Embryonic facial prominence (tissue), 1 donor: ENCODE results near the gene ATP6V1E1.
"Not testable (repeated sequence)": the region's sequence is repeated elsewhere in the genome, so short reads cannot be mapped to it uniquely, and the experiment has no call there.

Experiments
- DNase-seq: peaks from one replicate; pipeline ENCODE4 v3.0.0-alpha.2; 2016; ENCODE audit errors: extremely low spot score

Gene ATP6V1E1

DNA sequence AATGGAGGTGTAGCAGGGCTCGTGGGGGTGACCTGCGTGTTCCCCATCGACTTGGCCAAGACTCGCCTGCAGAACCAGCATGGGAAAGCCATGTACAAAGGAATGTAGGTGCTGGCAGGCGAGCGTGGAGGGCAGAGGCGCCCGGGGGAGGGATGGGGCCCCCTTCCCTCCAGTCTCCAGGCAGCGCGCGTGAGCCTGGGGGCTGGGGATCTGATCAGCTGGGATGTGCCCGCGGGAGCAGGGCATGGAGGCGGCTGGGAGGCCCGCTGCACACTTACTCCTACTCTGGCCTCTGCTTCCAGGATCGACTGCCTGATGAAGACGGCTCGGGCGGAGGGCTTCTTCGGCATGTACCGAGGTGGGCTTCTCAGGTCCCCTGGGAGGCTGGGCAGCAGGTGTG is 47.5 kb downstream of the ATP6V1E1 start:
- no peak for DNase-seq

- DNase-seq: no peak
Observed at GRCh38 chr22:17580441-17581031, 48.0 kb downstream of the ATP6V1E1 start.

GRCh38 chr22:17579535-17579981 is 49.0 kb downstream of the ATP6V1E1 start:
- DNase-seq: no peak

GRCh38 chr22:17578136-17578754 is 50.3 kb downstream of the ATP6V1E1 start:
- DNase-seq: no peak

- DNase-seq: no peak
Observed at GRCh38 chr22:17576470-17576869, 52.1 kb downstream of the ATP6V1E1 start.

- no peak for DNase-seq
Observed at GRCh38 chr22:17575681-17576080, 52.9 kb downstream of the ATP6V1E1 start.

- no peak for DNase-seq
Observed at GRCh38 chr22:17575151-17575550, 53.4 kb downstream of the ATP6V1E1 start.

DNA sequence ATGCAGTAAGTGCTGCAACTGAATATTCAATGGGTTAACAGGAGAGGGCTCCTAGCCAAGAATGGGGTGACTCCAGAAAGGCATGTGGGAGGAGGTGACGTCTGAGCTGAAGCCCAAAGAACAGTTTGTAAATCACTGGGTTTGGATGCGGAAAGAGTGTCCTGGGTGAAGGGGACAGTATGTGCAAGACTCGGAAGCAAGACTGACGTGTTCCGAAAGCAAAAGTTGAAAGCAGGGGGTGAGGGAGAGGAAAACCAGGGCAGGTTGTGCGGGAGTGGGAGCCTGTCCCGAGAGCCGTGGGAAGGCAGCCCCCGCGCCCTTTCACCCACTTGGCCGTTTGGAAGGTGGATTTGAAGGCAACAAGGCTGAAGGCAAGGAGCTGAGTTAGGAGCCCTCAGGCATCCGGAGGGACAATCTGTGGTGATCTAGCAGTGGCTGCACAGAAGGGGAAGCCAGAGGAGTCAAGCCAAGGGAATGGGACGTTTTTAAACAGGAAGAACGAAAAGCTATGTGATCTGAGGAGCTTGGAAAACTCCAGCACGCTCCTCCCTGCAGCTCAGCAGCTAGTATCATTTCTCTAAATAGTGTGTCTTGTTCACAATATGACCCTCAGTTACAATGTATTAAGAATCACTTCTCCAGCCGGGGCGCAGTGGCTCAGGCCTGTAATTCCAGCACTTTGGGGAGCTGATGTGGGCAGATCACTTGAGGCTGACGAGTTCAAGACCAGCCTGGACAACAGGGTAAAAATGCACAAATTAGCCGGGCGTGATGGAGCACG is 57.5 kb downstream of the ATP6V1E1 start:
- DNase-seq: no peak

DNA sequence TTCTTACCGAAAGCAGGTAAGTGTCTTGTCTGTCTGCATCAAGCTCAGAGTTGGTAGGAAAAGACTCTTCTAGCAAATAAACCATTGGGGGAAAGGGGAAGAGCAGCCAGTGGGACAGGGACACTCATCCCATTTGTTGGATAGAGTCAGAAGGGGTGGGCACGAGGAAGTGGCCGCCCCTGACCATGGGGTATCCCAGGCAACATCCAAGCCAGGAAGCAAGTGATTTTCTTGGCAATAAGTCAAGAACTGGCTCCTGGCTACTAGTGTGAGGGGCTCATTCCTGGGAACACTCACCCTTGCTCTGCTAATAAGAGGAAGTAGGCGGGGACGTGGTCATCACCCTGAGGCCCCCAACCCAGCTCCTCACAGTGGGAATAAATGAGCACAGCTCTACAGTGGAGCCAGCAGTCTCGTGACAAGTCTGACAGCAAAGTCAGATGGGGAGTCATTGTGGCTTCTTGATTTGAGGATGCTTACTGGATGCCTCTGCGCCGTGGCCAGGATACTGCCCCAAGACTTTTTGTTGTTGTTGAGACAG is 58.5 kb downstream of the ATP6V1E1 start:
- no peak for DNase-seq

GRCh38 chr22:17566776-17567175 is 61.8 kb downstream of the ATP6V1E1 start:
- no peak for DNase-seq

- DNase-seq: not testable (repeated sequence)
Observed at GRCh38 chr22:17566016-17566687, 62.4 kb downstream of the ATP6V1E1 start.

- DNase-seq: no peak
Observed at GRCh38 chr22:17563936-17564391, 64.6 kb downstream of the ATP6V1E1 start.

DNA sequence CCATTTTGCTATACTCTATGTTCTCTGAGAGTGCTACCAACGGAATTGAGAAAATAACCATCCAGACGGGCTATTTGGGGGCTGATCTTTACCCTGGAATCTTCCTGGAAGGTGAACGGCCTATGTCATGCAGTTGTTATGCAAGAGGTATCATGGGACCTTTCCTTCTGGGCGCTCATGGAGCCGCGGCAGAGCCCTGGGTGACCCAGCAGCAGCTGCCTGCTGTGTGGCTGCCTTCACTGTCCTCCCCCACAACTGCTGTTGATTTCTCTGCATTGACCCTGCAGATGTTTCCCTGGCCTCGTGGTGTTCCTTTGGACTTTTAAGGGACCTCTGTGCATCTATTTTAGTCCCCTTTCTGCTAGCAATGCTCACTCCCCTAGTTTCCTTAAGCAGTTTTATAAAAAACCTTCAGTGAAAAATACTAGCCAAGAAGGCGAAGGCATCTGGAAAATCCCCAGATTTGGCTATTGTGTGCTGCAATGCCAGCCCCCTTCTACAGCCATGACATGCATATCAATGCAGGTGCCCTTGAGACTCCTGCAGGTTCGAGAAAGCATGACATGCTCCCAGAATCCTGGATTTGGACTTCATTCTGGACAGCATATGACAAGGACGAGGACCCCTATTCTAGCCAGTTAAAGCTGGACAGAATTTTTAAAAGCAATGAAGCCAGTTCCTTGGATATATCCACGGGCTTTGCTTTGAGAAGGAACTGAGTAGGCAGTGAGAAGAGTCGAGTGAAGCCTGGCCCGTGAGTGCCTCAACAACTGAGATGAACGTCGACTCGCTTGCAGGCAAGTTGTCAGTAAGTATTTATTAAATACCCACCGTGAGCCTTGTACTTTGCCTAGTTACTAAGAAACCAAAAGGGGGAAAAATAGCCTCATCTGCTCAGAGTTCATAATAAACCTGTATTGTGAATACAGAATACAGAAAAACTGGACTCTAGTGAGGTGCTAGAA is 65.4 kb downstream of the ATP6V1E1 start, which contains the start of gene SLC25A18:
SLC25A18 (plus strand) TSS at position 593 of the 965 bp plus-strand sequence. CDS start 16,447 bp downstream, outside the sequence.
- no peak for DNase-seq

DNA sequence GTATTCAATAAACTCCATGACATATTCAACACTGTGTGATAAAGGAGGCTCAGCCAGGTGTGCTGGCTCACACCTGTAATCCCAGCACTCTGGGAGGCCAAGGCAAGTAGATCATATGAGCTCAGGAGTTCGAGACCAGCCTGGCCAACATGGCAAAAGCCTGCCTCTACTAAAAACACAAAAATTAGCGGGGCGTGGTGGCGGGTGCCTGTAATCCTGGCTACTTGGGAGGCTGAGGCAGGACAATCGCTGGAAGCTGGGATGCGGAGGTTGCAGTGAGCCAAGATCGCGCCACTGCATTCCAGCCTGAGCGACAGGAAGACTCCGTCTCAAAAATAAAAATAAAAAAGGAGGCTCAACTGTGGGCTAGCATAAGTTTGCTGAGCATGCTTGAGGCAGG is 69.4 kb downstream of the ATP6V1E1 start:
- DNase-seq: no peak

GRCh38 chr22:17554814-17555213 is 73.7 kb downstream of the ATP6V1E1 start:
- no peak for DNase-seq

GRCh38 chr22:17552737-17553136 is 75.8 kb downstream of the ATP6V1E1 start:
- no peak for DNase-seq

GRCh38 chr22:17549655-17550054 is 78.9 kb downstream of the ATP6V1E1 start:
- DNase-seq: no peak

DNA sequence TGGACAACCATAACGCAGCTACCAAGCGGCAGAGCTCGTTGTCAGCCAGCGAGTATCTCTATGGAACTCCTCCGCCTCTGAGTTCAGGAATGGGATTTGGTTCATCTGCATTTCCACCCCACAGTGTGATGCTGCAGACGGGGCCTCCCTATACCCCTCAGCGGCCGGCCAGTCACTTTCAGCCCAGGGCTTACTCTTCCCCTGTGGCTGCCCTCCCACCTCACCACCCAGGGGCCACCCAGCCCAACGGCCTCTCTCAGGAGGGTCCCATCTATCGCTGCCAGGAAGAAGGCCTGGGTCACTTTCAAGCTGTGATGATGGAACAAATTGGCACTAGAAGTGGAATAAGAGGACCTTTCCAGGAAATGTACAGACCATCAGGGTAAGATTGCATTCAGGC is 79.4 kb downstream of the ATP6V1E1 start:
- no peak for DNase-seq

DNA sequence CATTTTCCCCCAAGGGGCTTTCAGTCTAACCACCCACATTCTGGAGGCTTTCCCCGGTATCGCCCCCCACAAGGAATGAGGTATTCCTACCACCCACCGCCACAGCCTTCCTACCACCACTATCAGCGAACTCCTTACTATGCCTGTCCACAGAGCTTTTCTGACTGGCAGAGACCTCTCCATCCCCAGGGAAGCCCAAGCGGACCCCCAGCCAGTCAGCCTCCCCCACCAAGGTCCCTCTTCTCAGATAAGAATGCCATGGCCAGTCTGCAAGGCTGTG is 79.9 kb downstream of the ATP6V1E1 start:
- no peak for DNase-seq

GRCh38 chr22:17548010-17548755 is 80.4 kb downstream of the ATP6V1E1 start:
- DNase-seq: no peak
